ENCODE data around the gene MIS18A.
"Not testable (repeated sequence)": the region's sequence is repeated elsewhere in the genome, so short reads cannot be mapped to it uniquely, and the experiment has no call there.

MIS18A gene

GRCh38 chr21:32303385-32303784, 24.5 kb upstream of the MIS18A start:
- DNase-seq, result no peak

DNA sequence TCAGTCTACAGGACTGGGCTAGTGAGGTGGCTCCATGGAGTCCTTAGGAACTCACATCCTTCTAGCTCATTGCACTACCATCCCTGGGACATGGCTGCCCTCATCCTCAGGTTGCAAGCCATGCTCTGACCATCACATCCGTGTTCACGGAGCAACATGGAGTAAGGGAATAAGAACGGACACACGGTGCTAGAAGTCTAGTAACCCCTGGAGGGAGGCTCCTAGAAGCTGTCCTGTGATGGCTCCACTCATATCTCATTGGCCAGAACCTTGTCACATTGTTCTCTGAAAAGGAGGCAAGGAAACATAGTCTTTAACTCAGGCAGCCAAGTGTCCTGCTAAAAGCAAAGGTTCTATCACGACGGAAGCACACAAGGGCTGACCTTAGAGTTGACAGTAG, 23.7 kb upstream of the MIS18A start:
- no peak for DNase-seq

DNA sequence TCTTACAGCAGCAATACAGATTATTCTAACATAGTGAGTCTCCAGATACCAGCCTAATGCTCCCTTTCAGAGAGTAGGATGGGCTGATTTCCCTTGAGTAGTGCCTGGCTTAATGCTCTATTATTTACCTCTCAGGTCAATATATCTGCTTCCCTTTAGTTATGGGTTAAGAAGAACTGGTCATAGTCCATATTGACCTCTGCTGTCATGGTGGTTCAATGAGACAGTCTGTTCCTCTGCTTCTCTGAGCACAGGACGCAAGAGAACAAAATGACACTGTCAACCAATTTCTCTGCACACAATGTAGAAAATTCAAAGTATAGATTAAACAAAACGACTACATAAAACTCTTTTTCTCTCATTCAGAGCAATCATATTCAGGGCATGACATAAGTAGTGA, 22.7 kb upstream of the MIS18A start:
- DNase-seq, result no peak

- DNase-seq, result no peak
These were observed 21.4 kb upstream of the MIS18A start for GRCh38 chr21:32300117-32300681.

DNA sequence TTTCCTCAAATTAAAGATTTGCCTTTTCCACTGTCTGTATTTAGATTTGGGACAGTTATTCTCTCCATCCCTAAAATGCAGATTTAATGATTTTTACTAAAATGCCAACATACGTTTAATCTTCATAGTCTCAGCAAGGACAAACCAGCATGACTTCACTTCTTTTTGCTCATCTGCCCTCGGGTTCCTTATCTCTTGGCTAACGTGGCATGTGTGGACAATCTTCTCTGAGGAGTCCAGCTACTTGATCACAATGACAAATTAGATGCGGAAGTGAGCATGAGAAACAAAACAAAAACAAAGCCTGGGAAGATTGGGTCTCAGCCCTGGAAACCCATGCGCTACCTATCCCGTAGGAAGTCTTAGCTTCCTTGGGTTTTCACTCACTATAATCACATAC, 20.8 kb upstream of the MIS18A start:
- DNase-seq, result no peak

GRCh38 chr21:32298658-32299081, 19.8 kb upstream of the MIS18A start, which contains the start of gene MRAP:
Gene MRAP, plus strand, starts transcription at chr21:32298855. Its CDS starts 117 bp downstream, at chr21:32298972.
- DNase-seq, result no peak

DNA sequence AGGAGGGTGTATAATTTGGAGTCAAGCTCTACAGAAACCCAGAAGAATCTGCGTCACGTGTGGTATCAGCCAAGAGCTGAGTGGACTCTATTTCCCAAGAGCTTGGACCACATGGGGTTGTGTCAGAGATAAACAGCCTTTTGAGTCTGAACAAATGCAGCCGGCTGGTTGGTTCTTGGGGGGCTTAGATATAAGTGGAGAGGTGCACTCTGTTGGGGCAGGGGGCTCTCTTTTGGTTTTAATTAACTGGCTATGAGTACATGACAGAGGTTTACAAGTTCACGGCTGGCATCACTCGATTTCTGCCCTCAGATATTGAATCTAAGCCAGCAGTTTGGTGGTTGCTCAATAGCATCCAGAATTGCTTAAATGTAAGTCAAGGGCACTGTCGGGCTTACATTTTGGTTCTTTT, 19.3 kb upstream of the MIS18A start:
- DNase-seq, result no peak

DNA sequence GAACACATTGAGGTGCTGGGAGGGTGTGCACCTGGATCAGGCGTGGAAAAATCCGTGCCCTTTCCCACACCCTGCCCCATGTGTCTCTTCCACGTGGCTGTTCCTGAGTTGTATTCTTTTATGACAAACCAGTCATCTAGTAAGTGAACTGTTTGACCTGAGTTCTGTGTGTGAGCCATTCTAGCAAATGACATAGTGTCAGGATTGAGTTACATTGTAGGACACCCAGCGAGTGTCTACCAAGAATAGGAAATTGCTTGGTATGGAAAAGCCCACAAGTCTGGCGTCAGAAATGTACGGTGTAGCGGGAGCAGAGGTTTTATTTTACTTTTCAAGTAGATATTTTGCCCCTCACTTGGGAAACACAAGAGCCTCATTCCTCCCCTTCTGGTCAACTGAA, 18.6 kb upstream of the MIS18A start:
- no peak for DNase-seq

DNA sequence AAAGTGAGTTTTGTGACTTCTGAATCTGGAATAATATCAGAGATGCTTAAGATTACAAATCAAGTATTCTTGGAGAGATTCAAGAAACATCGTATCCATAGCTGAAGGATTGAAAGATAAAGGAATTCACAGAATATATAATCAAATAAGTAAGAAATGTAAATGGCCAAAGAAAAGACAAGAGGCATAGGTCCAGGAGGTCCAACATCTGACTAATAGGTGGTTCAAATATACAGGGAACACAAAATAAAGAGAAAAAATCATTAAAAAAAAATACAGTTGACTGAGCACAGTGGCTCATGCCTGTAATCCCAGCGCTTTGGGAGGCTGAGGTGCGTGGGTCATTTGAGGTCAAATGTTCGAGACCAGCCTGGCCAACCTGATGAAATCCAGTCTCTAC, 6.6 kb upstream of the MIS18A start:
- no peak for DNase-seq

DNA sequence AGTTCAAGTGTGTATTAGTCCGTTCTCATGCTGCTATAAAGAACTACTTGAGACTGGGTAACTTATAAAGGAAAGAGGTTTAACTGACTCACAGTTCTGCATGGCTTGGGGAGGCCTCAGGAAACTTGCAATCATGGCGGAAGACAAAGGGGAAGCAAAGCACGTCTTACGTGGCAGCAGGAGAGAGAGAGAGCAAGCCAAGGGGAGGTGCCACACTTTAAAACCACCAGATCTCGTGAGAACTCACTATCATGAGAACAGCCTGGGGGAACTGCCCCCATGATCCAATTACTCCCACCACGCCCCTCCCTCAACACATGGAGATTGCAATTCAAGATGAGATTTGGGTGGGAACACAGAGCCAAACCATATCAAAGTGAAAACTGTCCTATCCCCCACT, 4.1 kb upstream of the MIS18A start:
- no peak for DNase-seq

GRCh38 chr21:32281531-32281930, 2.7 kb upstream of the MIS18A start:
- no peak for DNase-seq

- DNase-seq, result no peak
These were observed 480 bp upstream of the MIS18A start for GRCh38 chr21:32279377-32279680.

DNA sequence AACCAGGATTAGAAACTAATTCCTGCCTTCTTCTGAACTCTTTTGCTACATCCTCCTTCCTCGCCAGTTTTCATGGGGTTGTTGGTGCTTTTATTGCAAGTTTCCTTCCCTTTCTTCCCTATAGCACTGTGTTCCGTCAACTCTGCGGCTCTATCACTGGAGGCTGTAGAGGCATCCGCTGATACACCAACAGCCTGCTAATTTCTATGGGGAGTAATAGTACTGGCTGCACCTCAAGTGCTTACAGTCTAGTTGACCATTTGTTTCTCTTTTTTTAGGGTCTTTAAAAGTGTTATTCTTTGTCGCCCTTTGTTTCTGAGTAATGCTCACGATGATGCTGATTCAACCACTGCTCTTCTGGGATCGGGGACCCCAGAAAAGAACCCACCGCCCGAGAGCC, 746 bp downstream of the MIS18A start:
- DNase-seq, result peak; percentile 7

DNA sequence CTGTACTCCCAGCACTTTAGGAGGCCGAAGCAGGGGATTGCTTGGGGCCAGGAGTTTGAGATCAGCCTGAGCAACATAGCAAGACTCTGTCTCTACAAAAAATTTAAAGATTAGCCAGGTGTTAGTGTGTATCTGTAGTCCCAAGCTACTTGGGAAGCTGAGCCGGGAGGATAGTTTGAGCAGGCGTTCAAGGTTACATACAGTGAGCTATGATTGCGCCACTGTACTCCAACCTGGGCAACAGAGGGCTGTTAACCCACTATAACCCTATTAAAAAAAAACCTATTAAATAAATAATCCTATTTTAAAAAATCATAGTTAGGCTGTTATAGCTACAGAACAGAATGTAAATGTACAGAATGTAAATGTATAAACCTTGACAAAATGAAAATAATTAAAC, 2.2 kb downstream of the MIS18A start:
- no peak for DNase-seq

GRCh38 chr21:32270748-32271147, 8.1 kb downstream of the MIS18A start:
- DNase-seq, result no peak

GRCh38 chr21:32265321-32265720, 13.5 kb downstream of the MIS18A start:
- DNase-seq, result not testable (repeated sequence)

- DNase-seq, result no peak
These were observed 16.9 kb downstream of the MIS18A start for GRCh38 chr21:32261929-32262328.

DNA sequence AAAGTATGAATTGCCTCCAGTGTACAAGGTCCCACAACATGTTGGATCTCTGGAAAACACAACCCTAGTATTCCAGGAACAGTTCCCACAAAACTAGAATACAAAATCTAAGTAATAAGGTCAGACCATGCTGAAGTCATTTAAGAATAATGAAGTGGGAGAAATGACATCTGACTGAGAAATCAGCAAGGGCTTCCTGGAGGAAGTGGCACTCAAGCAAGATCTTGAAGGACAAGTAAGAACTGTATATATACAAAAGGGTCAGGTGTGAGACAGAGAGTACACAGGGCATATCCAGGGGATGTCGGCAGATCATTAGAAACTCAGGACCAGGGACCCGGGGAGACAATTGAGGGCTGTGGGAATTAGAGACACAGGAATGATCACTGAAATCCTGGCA, 18.7 kb downstream of the MIS18A start:
- DNase-seq, result no peak

DNA sequence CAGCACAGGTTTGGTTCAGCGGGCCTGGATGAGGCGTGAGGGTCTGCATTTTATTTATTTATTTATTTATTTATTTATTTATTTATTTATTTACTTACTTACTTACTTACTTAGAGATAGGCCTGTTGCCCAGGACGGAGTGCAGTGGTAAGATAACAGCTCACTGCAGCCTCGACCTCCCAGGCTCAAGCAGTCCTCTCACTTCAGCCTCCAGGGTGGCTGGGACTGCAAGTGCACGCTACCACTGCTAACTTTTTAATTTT, 20.1 kb downstream of the MIS18A start:
- DNase-seq, result not testable (repeated sequence)

DNA sequence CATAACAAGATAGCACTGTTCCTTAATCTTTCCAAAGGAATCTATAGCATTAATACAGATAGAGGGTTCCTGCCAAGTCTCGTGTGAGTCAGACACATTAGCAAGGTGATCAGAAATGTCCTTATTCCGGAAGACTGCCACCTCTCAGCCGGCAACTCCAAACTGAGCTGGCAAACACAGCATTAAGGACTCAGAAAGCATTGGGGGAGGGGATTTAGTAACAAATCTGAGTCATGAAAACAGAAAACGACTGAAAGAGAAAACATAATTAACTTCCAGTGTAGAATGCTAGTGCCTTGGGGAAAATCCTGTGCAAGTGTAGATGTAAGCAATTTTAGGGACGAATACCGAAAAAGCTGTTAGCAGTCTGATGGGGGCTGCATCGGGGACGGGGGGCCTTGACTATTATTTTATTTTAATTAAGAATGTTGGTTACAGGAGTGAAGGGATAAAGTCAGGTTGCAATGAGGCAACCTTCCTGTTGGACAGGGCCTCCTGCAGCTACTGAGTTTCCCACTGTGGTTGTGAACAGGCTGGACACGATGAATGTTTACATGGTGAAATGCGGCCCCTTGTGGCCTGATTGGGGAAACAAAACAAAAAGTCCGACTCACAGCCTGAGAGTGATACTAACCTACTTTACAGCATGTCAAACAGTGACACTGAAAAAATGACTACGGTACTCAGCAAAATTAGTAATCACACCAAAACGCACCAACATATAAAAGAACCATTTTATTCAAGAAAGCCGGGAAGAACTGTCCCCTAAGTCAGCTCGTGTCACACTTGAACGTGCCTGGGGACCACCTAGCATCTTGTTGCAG, 20.7 kb downstream of the MIS18A start:
- DNase-seq, result peak; percentile 74

- DNase-seq, result peak; percentile 64
These were observed 21.8 kb downstream of the MIS18A start for GRCh38 chr21:32256873-32257620.

GRCh38 chr21:32256251-32256650, 22.6 kb downstream of the MIS18A start:
- no peak for DNase-seq

DNA sequence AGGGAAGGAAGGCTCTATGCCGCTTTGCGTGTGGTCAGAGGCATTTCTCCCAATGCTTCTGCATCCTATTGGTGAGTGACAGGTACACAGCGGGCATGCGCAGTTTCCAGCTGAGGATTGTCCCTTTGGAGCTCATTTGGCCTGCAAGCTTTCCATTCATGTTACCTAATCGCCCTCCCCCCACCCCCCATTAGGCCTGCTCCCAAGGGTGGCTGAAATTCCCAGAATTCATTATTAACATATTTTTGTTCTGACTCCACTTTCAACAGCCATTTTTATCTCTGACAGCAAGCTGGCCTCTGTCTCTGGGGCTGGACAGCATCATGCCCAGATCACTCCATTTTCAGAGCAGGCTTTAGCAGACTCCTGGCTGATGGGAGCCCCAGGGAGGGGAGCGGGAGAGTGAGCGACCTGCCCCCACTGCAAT, 25.6 kb downstream of the MIS18A start:
- DNase-seq, result peak; percentile 2

- no peak for DNase-seq
These were observed 26.7 kb downstream of the MIS18A start for GRCh38 chr21:32252136-32252535.

Data from HCEC 1CT (cell line).